Activated T-helper 17 cell treated with anti-CD3 and anti-CD28 coated beads, Interleukin-2, amount 50 U/mL, for 72 hours (primary cell): ENCODE data around the gene MIEF2. TPM values are rescaled to one million over a fixed set of nuclear protein-coding genes. Genes with fewer than 3 reads are reported as not detected.

Experiments
- ATAC-seq: fragments of 150-1000 bp; cut with Tn5 transposase; replicated peaks from 2 replicates; pipeline ENCODE4 v1.10.0; 2021; ENCODE audit warnings: mild to moderate bottlenecking, moderate library complexity
- H3K27ac Mint-ChIP-seq: one replicate; pipeline ENCODE4 v1.8.0; 2022; ENCODE audit warnings: mixed read lengths
- H3K27me3 Mint-ChIP-seq: one replicate; pipeline ENCODE4 v1.8.0; 2022; ENCODE audit warnings: mixed read lengths
- H3K36me3 Mint-ChIP-seq: one replicate; pipeline ENCODE4 v1.8.0; 2022; ENCODE audit warnings: low read depth, mild to moderate bottlenecking, mixed read lengths
- H3K4me1 Mint-ChIP-seq: one replicate; pipeline ENCODE4 v1.8.0; 2022; ENCODE audit warnings: mixed read lengths
- H3K4me3 Mint-ChIP-seq: one replicate; pipeline ENCODE4 v1.8.0; 2022; ENCODE audit warnings: mild to moderate bottlenecking, mixed read lengths
- H3K9me3 Mint-ChIP-seq: one replicate; pipeline ENCODE4 v1.8.0; 2022; ENCODE audit warnings: mixed read lengths
- total RNA-seq, 2 donors: library from RNA; stranded (reverse); gene quantifications; one replicate each; pipeline ENCODE4 v1.2.3, GENCODE V29; 2022

MIEF2 gene
- total RNA-seq, 2 donors from 2014 or later, result 5.0 to 15.2 TPM

DNA sequence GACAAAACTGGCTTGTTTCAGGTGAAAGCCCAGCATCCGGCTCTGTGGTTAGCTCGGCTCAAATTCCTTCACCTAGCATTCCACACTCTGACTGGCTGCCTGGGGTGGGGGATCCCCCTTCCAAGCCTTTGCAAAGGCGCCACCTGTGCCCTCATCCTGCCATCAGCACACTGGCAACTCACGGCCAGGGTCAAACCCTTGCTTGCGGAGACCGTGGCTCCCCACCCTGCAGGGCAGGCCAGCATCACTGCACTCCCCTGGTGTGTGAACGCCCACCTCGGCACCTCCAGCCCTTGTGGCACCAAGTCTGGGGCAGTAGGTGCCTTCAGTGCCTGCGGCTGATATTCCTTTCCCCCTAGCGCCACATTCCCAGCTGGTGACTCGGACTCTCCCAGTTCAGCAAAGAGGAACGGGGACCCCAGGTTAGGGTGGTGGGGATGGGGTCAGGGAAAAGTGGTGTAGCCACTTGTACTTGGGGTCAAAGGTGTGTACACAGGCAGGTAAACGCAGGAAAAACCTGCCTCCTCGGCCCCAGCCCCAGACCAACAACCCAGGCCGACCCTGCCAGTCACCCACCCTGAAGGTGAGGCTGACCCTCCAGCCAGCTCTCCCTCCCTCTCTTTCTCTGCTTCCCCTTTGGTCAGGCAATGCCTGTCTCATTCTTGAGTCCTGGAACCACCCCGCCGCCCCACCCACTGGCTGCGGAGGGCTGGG, 3.0 kb upstream of the MIEF2 start:
- Mint-ChIP-seq H3K9me3 (no peaks in the 10 kb centered on the region), H3K27ac (peak overlapping the region; percentile 90), H3K27me3 (no peaks in the 10 kb centered on the region), H3K4me3 (peak overlapping the region; percentile 96), H3K36me3 (peaks cover 54% of the 10 kb centered on the region), H3K4me1 (peaks cover 8% of the 10 kb centered on the region)
- peak; percentile 11 for ATAC-seq

DNA sequence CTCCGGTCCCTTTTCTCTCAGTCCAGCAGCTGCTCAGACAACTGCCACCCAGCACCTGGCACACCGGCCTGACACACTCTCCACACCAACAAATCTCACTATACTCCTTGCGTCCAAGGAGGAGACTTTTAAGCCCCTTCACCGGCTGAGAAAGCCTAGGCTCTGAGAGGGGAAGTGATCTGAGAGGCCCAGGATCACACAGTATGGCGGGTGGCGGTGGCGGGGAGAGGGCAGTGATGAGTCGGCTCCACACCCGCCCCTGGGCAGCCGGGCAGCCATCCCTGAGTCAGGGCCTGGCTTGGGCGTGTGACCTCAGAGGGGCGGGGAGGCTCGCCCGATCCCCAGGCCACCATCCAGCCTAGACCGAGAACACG, 2.5 kb upstream of the MIEF2 start:
- ATAC-seq, result peak; percentile 69
- Mint-ChIP-seq H3K36me3 (peaks cover 49% of the 10 kb centered on the region), H3K27ac (peak overlapping the region; percentile 90), H3K4me1 (peaks cover 8% of the 10 kb centered on the region), H3K9me3 (no peaks in the 10 kb centered on the region), H3K4me3 (peak overlapping the region; percentile 96), H3K27me3 (no peaks in the 10 kb centered on the region)

DNA sequence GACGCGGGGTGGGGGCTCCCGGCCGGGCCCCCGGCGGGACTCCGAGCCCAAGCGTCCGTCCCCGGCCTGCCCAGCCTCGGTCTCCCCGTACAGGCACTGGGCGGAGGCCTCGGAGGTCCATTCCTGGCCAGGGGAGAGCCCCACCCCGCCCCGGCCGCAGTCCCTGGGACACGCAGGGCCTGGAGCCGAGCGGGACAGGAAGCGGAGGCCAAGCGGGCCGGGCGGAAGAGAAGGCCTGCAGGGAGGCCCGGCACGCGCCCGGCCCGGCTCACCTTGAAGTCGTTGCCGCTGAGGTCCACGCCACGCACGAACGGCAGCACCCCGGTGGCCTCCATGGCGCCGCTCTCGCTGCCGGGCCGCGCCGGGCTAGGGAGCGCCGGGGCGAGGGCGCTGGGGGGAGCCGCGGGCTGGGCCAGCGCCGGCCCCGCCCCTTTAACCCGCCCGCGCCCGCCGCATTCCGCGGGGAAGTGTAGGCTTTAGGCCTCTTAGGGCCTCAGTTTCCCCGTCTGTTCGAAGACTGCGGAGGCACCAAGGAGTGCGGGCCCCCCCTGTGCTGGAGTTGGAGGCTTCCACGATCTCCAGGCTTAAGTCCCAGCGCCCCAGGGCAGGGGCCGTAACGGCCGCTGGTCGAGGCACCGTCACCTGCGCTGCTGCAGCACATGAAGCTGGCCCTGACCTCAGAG, 2.0 kb upstream of the MIEF2 start, which contains the start of gene FLII:
Gene FLII (minus strand): TSS at position 383 of the 683 bp plus-strand sequence. CDS start 48 bp downstream, at position 335.
- Mint-ChIP-seq H3K4me3 (peak within 1 kb of the TSS; percentile 96), H3K4me1 (peaks cover 8% of the 10 kb centered on the region), H3K27me3 (no peaks in the 10 kb centered on the region), H3K36me3 (peaks cover 49% of the 10 kb centered on the region), H3K9me3 (no peaks in the 10 kb centered on the region), H3K27ac (peak within 1 kb of the TSS; percentile 90)
- ATAC-seq, result peak; percentile 42

DNA sequence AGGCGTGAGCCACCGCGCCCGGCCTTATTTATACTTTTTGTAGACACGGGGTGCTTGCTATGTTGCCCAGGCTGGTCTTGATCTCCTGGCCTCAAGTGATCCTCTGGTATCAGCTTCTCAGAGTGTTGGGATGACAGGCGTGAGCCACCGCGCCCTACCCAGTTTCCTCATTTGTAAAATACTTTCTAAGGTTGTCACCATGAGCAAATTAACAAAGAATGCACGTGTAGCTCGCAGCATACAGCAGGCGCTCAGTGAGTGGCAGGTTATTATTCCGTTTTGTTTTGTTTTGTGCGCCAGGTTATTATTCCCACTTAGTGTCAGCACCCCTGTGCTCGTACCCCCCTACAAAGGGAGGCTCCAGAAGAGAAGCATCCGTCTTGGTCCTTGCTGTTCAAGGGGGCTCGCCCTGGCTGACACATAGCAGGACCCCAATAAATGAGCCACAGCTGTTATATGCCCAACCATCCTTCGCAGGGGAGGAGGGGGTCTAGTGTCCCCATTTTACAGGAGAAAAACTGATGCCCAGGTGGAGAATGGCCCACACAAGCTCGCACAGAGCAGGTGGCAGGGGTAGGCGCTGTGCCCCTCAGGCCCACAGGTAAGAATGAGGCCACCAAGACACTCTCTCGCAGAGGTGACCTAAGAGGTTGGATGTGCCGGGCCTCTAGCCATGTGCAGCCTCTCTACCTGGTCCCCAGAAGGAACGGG, 686 bp upstream of the MIEF2 start:
- H3K9me3 Mint-ChIP-seq, result no peaks in the 10 kb centered on the region
- H3K36me3 Mint-ChIP-seq, result peaks cover 36% of the 10 kb centered on the region
- H3K27me3 Mint-ChIP-seq, result no peaks in the 10 kb centered on the region
- peak overlapping the region; percentile 67 for H3K27ac Mint-ChIP-seq
- ATAC-seq, result no peak
- peak overlapping the region; percentile 84 for H3K4me3 Mint-ChIP-seq
- peaks cover 8% of the 10 kb centered on the region for H3K4me1 Mint-ChIP-seq

DNA sequence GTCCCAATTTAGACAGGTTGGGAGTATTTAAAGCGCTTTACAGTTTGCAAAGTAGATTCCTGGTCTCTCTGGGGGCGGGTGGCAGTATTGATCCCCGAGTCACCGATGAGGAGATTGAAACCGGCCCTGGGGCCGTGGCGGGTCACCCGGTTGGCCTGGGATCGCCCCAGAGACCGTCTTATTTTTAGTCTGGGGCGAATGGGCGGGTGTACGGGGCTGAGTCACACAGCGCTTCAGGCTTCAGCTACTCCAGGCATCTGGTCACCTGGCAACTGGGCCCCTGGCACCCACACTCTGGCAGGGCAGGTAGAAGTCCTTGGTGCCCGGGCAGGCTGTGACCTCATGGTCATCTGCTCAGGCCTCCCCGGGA, 669 bp downstream of the MIEF2 start:
- ATAC-seq, result peak; percentile 33
- Mint-ChIP-seq H3K27ac (peak overlapping the region; percentile 75), H3K4me3 (peak overlapping the region; percentile 84), H3K4me1 (peaks cover 8% of the 10 kb centered on the region), H3K27me3 (no peaks in the 10 kb centered on the region), H3K36me3 (peaks cover 23% of the 10 kb centered on the region), H3K9me3 (no peaks in the 10 kb centered on the region)

DNA sequence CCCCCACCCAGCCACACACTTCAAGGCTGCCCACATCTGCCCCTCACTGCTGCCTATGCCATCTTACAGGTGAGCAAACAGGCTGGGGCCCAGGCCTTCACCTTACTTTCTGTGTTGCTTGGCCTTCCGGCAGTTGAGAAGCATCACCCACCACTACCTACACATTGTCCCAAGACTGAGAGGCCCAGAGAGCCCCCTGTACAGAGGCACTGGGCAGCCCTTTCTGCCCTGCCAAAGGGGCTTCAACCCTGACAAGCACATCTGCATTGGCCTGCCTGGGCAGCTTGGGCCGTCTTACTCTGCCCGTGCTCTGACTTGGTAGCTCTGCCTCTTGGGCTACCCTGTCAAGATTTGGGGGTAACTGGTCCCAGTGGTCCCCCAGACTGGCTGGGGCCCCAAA, 1.2 kb downstream of the MIEF2 start:
- H3K36me3 Mint-ChIP-seq, result peaks cover 17% of the 10 kb centered on the region
- H3K4me1 Mint-ChIP-seq, result peaks cover 6% of the 10 kb centered on the region
- H3K4me3 Mint-ChIP-seq, result peak overlapping the region; percentile 84
- no peak for ATAC-seq
- H3K27me3 Mint-ChIP-seq, result no peaks in the 10 kb centered on the region
- H3K27ac Mint-ChIP-seq, result peak overlapping the region; percentile 75
- H3K9me3 Mint-ChIP-seq, result no peaks in the 10 kb centered on the region

DNA sequence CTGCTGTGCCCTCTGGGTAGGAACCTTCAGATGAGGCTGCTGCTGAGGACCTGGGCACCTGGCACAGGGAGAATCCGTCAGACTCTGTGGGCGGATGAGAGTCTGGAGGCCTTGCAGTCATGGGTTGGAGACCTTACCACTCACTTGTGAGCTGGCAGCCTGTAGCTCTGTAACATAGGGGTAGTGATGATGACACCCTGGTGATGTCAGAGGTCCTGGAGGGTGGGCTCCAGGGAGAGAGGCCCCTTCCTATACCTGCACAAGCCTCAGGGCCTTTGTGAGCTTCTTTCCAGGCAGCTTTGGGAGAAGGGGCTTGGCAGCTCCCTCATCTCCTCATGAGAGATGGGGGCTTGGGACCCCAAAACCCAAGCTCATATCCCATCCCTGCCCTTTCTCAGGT, 1.6 kb downstream of the MIEF2 start:
- no peaks in the 10 kb centered on the region for H3K27me3 Mint-ChIP-seq
- peak overlapping the region; percentile 84 for H3K4me3 Mint-ChIP-seq
- peak overlapping the region; percentile 75 for H3K27ac Mint-ChIP-seq
- H3K9me3 Mint-ChIP-seq, result no peaks in the 10 kb centered on the region
- peaks cover 13% of the 10 kb centered on the region for H3K36me3 Mint-ChIP-seq
- no peak for ATAC-seq
- H3K4me1 Mint-ChIP-seq, result peaks cover 2% of the 10 kb centered on the region

DNA sequence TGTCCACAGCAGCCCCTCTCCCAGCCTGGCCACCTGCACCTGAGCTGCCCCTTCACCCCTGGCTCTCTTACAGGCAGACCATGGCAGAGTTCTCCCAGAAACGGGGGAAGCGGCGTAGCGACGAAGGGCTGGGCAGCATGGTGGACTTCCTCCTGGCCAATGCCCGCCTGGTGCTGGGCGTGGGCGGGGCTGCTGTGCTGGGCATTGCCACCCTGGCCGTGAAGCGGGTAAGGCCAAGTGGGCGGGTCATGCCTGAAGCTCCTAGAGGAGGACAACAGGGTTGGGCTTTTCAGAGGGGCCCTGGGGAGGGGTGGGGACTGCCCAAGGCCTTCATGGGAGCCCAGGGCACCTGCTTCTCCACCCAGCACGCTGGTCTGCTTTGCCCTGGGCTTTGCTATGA, 2.2 kb downstream of the MIEF2 start:
- Mint-ChIP-seq H3K36me3 (peaks cover 10% of the 10 kb centered on the region), H3K27ac (peak overlapping the region; percentile 75), H3K4me1 (no peaks in the 10 kb centered on the region), H3K4me3 (no peak overlapping the region), H3K27me3 (no peaks in the 10 kb centered on the region), H3K9me3 (no peaks in the 10 kb centered on the region)
- no peak for ATAC-seq

DNA sequence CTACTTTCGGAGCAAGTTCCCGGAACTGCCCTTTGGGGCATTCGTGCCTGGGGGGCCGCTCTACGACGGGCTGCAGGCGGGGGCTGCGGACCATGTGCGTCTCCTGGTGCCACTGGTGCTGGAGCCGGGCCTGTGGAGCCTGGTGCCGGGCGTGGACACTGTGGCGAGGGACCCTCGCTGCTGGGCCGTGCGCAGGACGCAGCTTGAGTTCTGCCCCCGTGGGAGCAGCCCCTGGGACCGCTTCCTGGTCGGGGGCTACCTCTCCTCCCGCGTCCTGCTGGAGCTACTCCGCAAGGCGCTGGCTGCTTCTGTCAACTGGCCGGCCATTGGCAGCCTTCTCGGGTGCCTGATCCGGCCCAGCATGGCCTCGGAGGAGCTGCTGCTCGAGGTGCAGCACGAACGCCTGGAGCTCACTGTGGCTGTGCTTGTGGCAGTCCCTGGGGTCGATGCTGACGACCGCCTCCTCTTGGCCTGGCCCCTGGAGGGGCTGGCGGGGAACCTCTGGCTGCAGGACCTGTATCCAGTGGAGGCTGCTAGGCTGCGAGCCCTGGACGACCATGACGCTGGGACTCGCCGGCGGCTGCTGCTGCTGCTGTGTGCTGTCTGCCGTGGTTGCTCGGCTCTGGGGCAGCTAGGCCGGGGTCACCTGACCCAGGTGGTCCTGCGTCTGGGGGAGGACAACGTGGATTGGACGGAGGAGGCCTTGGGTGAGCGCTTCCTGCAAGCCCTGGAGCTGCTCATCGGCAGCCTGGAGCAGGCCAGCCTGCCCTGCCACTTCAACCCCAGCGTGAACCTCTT, 3.6 kb downstream of the MIEF2 start:
- no peak for ATAC-seq
- Mint-ChIP-seq H3K4me1 (no peaks in the 10 kb centered on the region), H3K4me3 (no peak overlapping the region), H3K36me3 (peaks cover 6% of the 10 kb centered on the region), H3K27ac (no peak overlapping the region), H3K27me3 (no peaks in the 10 kb centered on the region), H3K9me3 (no peaks in the 10 kb centered on the region)

DNA sequence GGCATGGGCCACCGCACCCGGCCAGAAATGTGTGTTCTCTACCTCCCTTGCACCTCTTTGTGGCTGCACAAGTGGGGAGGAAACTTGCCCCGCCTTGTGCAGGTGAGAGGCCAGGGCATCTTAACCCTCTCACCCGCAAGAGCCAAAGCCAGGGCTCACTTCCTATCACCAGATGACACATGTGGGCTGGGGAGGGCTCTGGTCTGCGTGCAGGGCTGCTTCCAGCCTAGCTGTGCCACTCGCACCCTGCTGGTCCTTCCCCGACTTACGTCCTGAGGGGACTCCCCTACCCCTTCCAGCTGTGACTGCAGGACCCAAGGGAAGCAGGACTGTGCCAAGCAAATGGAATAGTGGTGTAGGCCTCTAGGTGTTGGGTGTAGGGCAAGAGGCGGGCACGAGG, 6.9 kb downstream of the MIEF2 start:
- no peaks in the 10 kb centered on the region for H3K4me1 Mint-ChIP-seq
- peaks cover 17% of the 10 kb centered on the region for H3K36me3 Mint-ChIP-seq
- no peak overlapping the region for H3K27ac Mint-ChIP-seq
- no peaks in the 10 kb centered on the region for H3K9me3 Mint-ChIP-seq
- H3K27me3 Mint-ChIP-seq, result no peaks in the 10 kb centered on the region
- peak; percentile 21 for ATAC-seq
- no peak overlapping the region for H3K4me3 Mint-ChIP-seq

DNA sequence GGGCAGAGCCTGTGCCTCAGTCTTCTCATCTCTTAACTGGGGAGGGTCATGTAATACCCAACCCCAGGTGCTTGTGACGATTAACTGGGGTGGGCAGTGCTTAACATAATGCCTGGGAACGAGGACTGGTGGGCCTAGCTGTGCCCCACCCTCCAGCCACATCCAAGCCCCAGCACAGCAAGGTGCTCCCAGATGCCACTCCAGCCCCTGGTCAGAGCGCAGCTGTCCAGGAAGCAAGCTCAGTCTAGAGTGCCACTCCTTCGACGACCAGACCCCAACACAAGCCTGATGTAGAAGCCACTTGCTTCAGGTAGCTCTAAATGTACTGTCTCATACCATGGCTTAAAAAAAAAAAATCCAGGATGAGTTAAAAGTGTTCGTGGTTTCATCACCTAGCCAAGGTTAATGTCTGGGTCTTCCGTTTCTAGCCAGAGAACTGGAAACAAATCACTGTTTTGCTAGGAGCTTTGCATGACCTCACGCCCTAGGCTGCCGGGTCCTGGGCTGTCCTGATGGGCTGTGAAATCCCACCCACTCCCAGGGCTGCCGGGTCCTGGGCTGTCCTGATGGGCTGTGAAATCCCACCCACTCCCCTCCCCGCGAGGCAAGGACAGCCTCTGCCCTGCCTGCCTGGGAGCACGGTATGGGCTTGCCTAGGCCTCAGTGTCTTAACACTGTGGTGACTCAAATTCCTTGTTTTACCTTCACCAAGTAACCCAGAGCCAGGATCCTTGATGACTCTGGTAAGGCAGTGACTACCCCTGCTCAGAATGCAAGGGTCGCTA, 7.7 kb downstream of the MIEF2 start:
- ATAC-seq, result peak; percentile 21
- H3K27ac Mint-ChIP-seq, result no peak overlapping the region

DNA sequence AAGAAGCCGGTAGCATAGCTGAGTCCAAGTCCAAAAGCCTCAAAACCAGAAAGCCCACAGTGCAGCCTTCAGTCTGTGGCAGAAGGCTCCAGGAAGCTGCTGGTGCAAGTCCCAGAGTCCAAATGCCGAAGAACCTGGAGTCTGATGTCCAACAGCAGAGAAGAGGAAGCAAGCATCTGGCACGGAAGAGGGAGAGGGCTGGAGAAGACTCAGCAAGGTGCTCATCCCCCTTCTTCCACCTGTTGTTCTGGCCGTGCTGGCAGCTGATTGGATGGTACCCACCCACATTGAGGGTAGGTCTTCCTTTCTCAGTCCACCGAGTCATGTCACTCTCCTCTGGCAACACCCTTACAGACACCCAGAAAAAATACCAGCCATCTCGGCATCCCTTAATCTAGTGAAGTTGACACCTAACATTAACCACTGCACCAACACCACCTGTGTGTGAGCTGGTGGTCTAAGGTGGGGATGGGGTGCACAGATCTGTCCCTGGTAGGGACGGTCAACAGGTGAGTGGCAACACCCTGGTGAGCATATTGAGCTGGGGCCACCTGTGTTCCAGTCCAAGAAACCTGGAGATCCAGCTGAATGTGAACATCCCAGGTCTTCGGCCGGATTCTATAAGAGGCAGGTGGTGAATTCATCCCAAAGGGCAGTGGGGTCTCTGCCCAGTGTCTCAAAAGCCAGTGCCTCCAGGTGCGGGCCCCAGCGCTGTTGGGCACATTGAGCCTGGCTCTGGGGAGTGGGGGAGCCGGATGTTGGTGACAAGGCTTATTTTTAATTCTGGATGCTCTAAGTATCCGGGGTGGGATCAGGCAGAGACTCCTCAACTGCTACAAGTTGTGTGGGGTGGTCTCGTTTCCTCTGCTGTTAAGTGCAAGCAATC, 9.8 kb downstream of the MIEF2 start:
- Mint-ChIP-seq H3K4me1 (no peaks in the 10 kb centered on the region), H3K27ac (peak overlapping the region; percentile 25), H3K4me3 (no peak overlapping the region), H3K36me3 (peaks cover 31% of the 10 kb centered on the region), H3K27me3 (no peaks in the 10 kb centered on the region), H3K9me3 (no peaks in the 10 kb centered on the region)
- no peak for ATAC-seq

More for the DNA sequence above, 7.7 kb downstream of the MIEF2 start:
- H3K36me3 Mint-ChIP-seq, result peaks cover 22% of the 10 kb centered on the region
- no peaks in the 10 kb centered on the region for H3K9me3 Mint-ChIP-seq
- no peaks in the 10 kb centered on the region for H3K4me1 Mint-ChIP-seq
- no peaks in the 10 kb centered on the region for H3K27me3 Mint-ChIP-seq
- H3K4me3 Mint-ChIP-seq, result no peak overlapping the region

DNA sequence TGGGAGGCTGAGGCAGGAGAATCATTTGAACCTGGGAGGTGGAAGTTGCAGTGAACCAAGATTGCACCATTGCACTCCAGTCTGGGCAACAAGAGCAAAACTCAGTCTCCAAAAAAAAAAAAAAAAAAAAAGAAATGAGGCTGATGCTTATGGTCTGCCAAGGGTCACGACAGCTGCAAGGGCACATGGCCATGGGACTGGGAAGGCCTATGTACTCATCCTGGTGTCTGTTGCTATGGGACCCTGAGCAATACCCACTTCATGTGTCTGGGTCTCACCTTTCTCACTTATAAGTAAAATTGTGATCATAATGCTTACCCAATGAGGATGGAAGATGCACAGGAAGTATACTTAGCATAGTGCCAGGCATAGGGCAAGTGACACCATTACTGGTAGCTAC, 16.6 kb downstream of the MIEF2 start:
- H3K9me3 Mint-ChIP-seq, result no peaks in the 10 kb centered on the region
- H3K27me3 Mint-ChIP-seq, result no peaks in the 10 kb centered on the region
- no peak for ATAC-seq
- no peak overlapping the region for H3K4me3 Mint-ChIP-seq
- no peaks in the 10 kb centered on the region for H3K4me1 Mint-ChIP-seq
- no peak overlapping the region for H3K27ac Mint-ChIP-seq
- H3K36me3 Mint-ChIP-seq, result peaks cover 83% of the 10 kb centered on the region
